GM12891 (cell line): Measurements from ENCODE around the gene POLR1C.

Experiments
- POLR2A ChIP-seq: IDR thresholded peaks from 2 replicates; pipeline ENCODE4 v1.6.1; 2011; ENCODE audit warnings: low read depth, low read length, control low read depth
- POLR2AphosphoS5 ChIP-seq: IDR thresholded peaks from 2 replicates; pipeline ENCODE4 v1.6.1; 2011; ENCODE audit warnings: low read depth, low read length, control low read depth
- POU2F2 ChIP-seq: IDR thresholded peaks from 2 replicates; pipeline ENCODE4 v1.6.1; 2011; ENCODE audit warnings: low read depth, mild to moderate bottlenecking, control low read depth, low read length, moderate library complexity
- TAF1 ChIP-seq: IDR thresholded peaks from 2 replicates; pipeline ENCODE4 v1.6.1; 2011; ENCODE audit warnings: low read depth, low read length, control low read depth

GRCh38 chr6:43492673-43493072, 24.2 kb upstream of the POLR1C start:
- TF ChIP-seq POU2F2 = no peak
- TF ChIP-seq POLR2A = no peak
- no peak for TF ChIP-seq TAF1
- TF ChIP-seq POLR2AphosphoS5 = no peak
